ENCODE results near the gene PLA2G4E.

Gene PLA2G4E

DNA sequence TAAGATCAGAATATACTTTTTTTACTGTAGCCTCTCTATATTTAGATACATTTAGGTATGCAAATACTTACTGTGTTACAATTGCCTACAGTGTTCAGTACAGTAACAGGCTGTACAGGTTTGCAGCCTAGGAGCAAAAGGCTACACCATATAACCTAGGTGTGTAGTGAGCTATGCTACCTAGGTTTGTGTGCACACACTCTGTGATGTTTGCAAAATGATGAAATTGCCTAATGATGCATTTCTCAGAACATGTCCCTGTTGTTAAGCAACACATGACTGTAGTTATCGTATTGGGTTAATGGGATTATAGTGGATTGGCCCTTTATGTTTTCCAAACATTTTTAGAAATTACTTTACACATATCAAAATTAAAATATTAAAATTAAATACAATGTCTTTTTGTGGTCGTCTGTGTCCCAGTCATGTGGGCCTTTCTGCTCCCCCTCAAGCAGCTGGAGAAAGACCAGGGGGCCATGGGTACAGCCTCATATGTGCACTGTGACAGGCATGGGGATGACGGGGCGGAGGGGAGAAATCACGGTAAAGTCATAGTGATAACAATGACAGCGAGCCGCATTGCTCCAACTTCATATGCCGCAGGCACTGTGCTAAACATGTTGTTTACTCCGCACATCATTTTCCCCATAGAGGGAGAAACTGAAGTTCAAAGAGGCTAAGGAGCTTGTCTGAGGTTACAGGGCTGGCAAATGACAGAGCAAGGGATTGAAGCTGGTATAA is 27.4 kb upstream of the PLA2G4E start:
- Histone ChIP-seq H3K9ac (ENCODE audit: low read length) (no peak overlapping the region), H3K9me3 (ENCODE audit: low read length) (no peaks in the 10 kb centered on the region), H3K79me2 (ENCODE audit: insufficient read depth, low read length) (no peaks in the 10 kb centered on the region), H3K27me3 (ENCODE audit: insufficient read depth, low read length) (0 out of 2 replicates have a peak, but pooled peaks cover 8% of the 10 kb centered on the region), H4K20me1 (ENCODE audit: insufficient read depth, low read length) (no peaks in the 10 kb centered on the region), H3K36me3 (ENCODE audit: insufficient read depth, low read length) (no peaks in the 10 kb centered on the region), H2AFZ (ENCODE audit: low read length) (no peak overlapping the region), H3K4me1 (ENCODE audit: insufficient read depth, low read length, severe bottlenecking) (no peaks in the 10 kb centered on the region), H3K27ac (ENCODE audit: low read depth, low read length, poor library complexity, severe bottlenecking) (no peak overlapping the region), H3K4me3 (ENCODE audit: low read depth, low read length, poor library complexity, severe bottlenecking) (no peak overlapping the region), H3K9me2 (ENCODE audit: low read depth, low read length) (no peaks in the 10 kb centered on the region), H3K4me2 (ENCODE audit: low read length) (no peak overlapping the region), H3F3A (ENCODE audit: insufficient read depth, low read length) (no peaks in the 10 kb centered on the region)
- no peak for TF ChIP-seq CTCF (IDR thresholded peaks at IDR 0.05; ENCODE audit: low read length)
- TF ChIP-seq EZH2 (IDR thresholded peaks at IDR 0.05; ENCODE audit: borderline replicate concordance, low read length) = no peak

DNA sequence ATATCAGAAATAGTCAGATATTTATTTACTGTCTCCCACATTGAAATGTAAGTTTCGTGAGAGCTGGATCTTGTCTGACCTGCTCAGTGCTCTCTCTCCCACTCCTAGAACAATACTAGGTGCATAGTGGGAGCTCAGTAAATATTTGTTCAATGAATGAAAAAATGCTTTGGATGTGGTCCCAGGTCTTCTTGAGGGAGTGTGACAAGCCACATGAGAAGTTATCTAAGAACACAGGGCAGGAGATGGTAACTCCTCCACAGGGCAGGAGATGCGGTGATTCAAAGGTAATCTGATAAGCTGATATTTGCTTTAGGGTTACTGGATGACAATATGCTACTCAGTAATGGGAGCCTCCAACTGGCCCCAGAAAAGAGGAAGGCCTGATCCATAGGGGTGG is 25.8 kb upstream of the PLA2G4E start:
- H3K9ac ChIP-seq (ENCODE audit: low read length) = no peak overlapping the region
- no peaks in the 10 kb centered on the region for H3K4me1 ChIP-seq (ENCODE audit: insufficient read depth, low read length, severe bottlenecking)
- H3K79me2 ChIP-seq (ENCODE audit: insufficient read depth, low read length) = no peaks in the 10 kb centered on the region
- H3K9me2 ChIP-seq (ENCODE audit: low read depth, low read length) = no peaks in the 10 kb centered on the region
- no peaks in the 10 kb centered on the region for H4K20me1 ChIP-seq (ENCODE audit: insufficient read depth, low read length)
- H2AFZ ChIP-seq (ENCODE audit: low read length) = no peak overlapping the region
- no peaks in the 10 kb centered on the region for H3K36me3 ChIP-seq (ENCODE audit: insufficient read depth, low read length)
- no peak overlapping the region for H3K4me3 ChIP-seq (ENCODE audit: low read depth, low read length, poor library complexity, severe bottlenecking)
- no peak overlapping the region for H3K27ac ChIP-seq (ENCODE audit: low read depth, low read length, poor library complexity, severe bottlenecking)
- no peaks in the 10 kb centered on the region for H3F3A ChIP-seq (ENCODE audit: insufficient read depth, low read length)
- TF ChIP-seq CTCF (IDR thresholded peaks at IDR 0.05; ENCODE audit: low read length) (no peak), EZH2 (IDR thresholded peaks at IDR 0.05; ENCODE audit: borderline replicate concordance, low read length) (no peak)
- H3K9me3 ChIP-seq (ENCODE audit: low read length) = no peaks in the 10 kb centered on the region
- no peak overlapping the region for H3K4me2 ChIP-seq (ENCODE audit: low read length)
- H3K27me3 ChIP-seq (ENCODE audit: insufficient read depth, low read length) = 0 out of 2 replicates have a peak, but pooled peaks cover 8% of the 10 kb centered on the region

- Histone ChIP-seq H3K4me1 (ENCODE audit: insufficient read depth, low read length, severe bottlenecking) (no peaks in the 10 kb centered on the region), H3K27ac (ENCODE audit: low read depth, low read length, poor library complexity, severe bottlenecking) (no peak overlapping the region), H3F3A (ENCODE audit: insufficient read depth, low read length) (no peaks in the 10 kb centered on the region), H3K79me2 (ENCODE audit: insufficient read depth, low read length) (no peaks in the 10 kb centered on the region), H4K20me1 (ENCODE audit: insufficient read depth, low read length) (no peaks in the 10 kb centered on the region), H3K9ac (ENCODE audit: low read length) (no peak overlapping the region), H3K27me3 (ENCODE audit: insufficient read depth, low read length) (0 out of 2 replicates have a peak, but pooled peaks cover 8% of the 10 kb centered on the region), H3K36me3 (ENCODE audit: insufficient read depth, low read length) (no peaks in the 10 kb centered on the region), H3K9me2 (ENCODE audit: low read depth, low read length) (no peaks in the 10 kb centered on the region), H3K4me2 (ENCODE audit: low read length) (no peak overlapping the region), H2AFZ (ENCODE audit: low read length) (no peak overlapping the region), H3K9me3 (ENCODE audit: low read length) (no peaks in the 10 kb centered on the region), H3K4me3 (ENCODE audit: low read depth, low read length, poor library complexity, severe bottlenecking) (no peak overlapping the region)
- TF ChIP-seq EZH2 (IDR thresholded peaks at IDR 0.05; ENCODE audit: borderline replicate concordance, low read length) (no peak), CTCF (IDR thresholded peaks at IDR 0.05; ENCODE audit: low read length) (no peak)
These were observed 24.4 kb upstream of the PLA2G4E start for GRCh38 chr15:42045211-42045615.
